GM12801 (cell line): Measurements from ENCODE around the gene HOXC6.

Experiments
- TF ChIP-seq, protein P1 (sequence below): IDR thresholded peaks from one replicate; pipeline ENCODE4 v1.5.1; 2011; ENCODE audit warnings: control low read depth; ENCODE audit not compliant: insufficient read length; ENCODE audit errors: extremely low read depth

The HOXC6 gene

DNA sequence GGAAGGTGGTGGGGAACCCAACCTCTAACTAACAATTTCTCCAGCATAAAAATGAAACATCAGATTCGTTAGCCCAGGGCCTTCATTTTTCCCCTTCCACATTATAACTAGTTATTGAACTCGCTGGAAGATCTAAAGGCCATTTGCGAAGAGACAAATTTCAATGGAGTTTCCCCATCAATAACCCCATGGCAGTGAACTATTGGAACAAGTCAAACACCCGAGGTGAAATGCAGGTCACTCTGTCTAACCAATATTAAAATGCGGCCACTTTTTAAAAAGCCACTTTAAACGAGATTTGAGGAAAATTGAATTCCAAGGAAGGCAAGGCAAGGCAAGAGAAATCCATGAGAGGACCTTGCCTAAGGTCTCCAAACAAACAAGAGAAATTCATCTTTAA, 20.9 kb downstream of the HOXC6 start:
- TF ChIP-seq, protein P1, sequence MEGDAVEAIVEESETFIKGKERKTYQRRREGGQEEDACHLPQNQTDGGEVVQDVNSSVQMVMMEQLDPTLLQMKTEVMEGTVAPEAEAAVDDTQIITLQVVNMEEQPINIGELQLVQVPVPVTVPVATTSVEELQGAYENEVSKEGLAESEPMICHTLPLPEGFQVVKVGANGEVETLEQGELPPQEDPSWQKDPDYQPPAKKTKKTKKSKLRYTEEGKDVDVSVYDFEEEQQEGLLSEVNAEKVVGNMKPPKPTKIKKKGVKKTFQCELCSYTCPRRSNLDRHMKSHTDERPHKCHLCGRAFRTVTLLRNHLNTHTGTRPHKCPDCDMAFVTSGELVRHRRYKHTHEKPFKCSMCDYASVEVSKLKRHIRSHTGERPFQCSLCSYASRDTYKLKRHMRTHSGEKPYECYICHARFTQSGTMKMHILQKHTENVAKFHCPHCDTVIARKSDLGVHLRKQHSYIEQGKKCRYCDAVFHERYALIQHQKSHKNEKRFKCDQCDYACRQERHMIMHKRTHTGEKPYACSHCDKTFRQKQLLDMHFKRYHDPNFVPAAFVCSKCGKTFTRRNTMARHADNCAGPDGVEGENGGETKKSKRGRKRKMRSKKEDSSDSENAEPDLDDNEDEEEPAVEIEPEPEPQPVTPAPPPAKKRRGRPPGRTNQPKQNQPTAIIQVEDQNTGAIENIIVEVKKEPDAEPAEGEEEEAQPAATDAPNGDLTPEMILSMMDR: no peak

DNA sequence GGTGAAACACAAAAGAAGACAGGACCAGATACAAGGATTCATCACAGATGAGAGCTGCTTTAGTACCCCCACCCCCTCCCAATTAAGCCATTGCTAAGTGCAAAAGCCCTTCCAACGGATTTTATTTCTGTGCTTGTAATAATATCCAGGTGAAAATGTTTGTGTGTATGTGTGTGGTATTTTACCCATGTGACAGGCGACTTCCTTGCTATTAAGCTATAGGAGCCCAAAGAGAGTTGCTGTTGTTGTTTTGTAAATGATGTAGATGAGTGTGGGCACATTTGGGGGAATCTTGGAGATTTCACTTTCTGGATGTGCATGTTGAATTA, 22.2 kb downstream of the HOXC6 start:
- TF ChIP-seq, protein P1: no peak

DNA sequence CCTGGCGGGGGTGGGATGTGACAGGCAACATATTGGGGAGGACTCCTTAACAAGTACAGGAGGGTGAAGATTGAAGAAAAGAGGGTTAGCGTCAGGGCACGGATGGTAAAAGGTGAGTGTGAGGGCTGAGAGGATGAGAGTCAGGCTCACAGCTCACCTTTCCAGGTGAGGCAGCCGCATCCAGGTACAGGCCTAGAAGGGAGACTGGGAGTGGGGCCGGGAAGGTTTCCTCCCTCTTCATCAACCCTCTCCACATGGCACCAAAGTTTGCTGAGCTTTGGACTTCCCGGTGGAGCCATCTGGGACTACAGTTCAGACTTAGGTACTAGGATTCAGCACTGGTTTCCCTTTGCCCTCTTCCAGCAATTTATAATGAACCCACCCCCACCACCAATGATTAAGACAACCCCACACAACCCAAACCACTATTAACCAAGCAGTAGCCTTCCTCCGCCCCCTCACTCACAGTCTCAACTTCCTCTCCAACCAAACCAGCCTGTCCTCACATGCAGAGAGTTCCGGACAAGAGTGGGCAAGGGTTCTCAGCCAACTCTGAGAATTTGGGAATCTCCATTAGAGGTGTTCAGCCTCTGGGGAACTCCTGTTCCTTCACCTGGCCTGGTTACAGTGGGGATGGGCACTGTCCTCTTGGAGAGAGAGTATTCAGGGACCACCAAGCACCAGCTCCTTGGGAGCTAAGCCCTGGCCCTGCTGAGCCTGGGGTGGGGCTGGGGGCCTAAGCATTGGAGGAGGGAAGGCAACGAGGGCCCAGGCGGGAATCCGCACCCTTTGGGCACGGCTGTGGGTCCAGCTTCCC, 23.0 kb downstream of the HOXC6 start:
- TF ChIP-seq, protein P1: no peak

DNA sequence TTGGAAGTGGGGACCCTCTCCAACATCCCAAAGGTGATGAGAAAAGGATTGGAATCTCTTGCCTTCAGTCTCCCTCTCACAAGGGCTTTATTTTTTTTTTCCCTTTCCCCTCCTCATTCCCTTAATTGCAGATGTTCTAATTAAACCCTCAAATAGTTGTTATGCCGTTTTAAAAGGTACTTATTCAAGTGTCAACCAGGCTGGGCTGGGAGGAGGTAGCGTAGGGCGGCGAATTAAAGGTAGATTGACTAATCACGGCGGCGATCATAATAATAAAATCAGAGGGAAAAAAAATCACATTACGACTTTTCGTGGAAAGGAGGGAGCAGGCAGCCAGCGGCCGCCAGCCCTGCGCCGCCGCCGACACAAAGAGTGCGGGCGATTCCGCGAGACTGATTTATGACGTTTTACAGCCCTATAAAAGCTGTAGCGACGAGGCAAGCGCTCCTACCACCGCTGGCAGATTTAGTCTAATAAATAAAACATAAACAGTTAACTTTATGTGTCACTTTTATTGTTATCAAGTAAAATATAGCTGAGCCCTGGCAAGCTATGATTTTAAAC, 23.7 kb downstream of the HOXC6 start:
- TF ChIP-seq, protein P1: no peak

DNA sequence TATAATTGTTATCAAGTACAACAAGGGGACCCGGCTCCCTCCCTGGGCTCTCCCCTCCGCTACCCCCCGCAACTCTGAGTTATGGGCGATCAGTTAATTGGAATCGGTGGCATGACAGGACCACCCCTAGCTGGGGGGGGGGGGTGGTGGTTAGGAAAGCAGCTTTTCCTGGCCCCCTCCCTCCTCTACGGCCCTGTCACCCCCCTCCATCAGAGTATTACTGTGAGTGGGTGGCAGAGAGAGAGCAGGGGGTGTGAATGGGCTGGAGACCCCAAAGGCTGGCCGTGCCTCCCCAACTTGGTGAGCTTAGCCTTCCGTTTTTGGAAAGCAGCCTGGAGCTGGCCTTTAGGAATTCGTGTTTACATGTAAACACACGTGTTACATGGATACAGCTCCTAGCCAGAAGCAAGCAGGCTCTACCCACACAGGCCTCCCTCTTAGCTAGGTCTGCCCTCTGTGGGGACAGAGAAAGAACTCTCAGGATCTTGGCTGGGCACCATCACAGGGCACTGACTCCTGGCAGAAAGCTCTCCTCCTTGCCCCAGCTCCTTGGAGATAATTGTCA, 24.3 kb downstream of the HOXC6 start:
- TF ChIP-seq, protein P1: no peak

DNA sequence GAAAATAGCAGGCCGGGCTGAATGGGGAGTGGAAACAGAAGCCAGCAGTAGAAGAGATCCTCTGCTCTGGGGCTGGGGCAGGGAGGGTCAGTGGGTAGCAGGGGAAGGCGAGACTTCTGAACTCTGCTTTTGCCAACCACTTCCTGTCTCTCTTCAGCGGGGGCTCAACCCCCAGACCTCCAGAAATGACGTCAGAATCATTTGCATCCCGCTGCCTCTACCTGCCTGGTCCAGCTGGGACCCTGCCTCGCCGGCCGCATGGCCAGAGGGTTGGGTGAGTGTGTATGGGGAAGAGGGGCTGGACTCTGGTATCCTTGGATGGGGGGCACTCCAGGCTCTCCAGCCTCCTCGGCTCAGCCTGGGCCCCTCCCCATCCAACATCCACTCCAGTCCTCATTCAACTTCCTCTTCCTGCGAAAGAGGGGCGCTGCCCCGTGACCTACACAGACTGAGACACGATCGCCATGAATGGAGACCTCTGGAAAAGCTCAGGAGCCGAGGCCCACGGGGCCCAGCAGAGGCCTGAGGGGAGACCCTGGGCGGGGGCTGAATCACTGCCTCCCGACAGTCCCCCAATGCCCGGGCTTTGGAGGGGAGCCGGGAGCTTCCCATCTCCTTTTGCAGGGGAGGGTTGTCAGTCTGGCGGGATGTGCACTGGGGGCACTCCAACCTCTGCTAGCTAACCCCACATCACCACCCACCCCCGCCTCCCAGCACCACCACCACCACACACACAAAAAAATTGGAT, 24.9 kb downstream of the HOXC6 start:
- TF ChIP-seq, protein P1: no peak
